Right kidney (tissue), 1 donor: ENCODE data around the gene NDUFS3.

ENCODE experiments used
- DNase-seq: peaks from one replicate; pipeline ENCODE4 v3.0.0-alpha.2; 2016

Gene NDUFS3

DNA sequence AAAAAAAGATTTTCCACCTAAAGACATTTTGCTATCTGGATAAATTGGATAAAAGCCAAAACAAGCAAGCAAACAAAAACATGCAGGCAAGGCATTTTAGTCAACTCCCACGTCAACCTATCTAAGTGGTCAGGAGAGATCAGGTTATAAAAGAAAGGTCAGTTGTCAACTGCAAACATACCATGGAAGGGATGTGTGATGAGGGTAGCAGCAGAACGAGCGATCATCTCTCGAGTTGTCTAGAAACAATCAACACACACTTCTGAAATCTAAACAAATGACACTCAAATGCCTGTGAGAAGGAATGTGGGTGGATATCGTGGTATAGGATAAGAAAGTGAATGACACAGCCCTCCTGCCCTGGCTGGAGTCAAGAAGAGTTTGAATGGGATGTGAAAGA is 52.6 kb downstream of the NDUFS3 start:
- no peak for DNase-seq
